Measurements from ENCODE around the gene SNX2.

SNX2 gene

DNA sequence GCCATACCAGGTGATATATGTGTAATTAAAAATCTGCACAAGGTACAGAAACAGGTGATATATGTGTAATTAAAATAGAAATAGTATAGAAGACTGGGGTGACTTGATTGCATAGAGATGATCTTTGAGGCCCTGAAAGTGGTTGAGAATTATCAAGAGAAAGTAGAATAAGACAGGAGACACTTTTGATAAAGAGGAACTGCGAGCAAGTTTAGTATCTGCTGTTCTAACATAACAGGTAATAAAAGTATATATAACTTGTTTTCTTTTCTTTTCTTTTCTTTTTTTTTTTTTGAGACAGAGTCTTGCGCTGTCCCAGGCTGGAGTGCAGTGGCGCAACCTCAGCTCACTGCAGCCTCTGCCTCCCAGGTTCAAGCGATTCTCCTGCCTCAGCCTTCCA, 5.4 kb downstream of the SNX2 start:
- no peak overlapping the region for H3K4me3 ChIP-seq (ENCODE audit: low read length)

DNA sequence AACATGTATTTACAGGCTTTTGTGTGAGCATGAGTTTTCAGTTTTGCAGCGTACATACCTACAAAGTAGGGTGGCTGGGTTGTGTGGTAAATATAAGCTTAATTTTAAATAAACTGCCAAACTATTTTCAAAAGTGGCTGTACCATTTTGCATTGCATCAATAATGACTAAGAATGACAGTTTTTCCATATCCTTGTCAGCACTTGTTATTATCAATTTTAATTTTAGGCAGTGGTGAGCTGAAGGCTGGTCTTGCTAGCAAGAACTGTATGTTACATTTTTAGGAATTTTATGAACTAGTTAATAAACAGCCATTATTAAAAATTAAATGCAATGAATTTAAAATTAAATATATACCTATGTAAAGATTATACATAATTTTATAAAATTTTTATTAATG, 6.6 kb downstream of the SNX2 start:
- H3K4me3 ChIP-seq (ENCODE audit: low read length), result no peak overlapping the region
- DNase-seq (ENCODE audit: low read depth), result no peak
- TF ChIP-seq, protein P1, sequence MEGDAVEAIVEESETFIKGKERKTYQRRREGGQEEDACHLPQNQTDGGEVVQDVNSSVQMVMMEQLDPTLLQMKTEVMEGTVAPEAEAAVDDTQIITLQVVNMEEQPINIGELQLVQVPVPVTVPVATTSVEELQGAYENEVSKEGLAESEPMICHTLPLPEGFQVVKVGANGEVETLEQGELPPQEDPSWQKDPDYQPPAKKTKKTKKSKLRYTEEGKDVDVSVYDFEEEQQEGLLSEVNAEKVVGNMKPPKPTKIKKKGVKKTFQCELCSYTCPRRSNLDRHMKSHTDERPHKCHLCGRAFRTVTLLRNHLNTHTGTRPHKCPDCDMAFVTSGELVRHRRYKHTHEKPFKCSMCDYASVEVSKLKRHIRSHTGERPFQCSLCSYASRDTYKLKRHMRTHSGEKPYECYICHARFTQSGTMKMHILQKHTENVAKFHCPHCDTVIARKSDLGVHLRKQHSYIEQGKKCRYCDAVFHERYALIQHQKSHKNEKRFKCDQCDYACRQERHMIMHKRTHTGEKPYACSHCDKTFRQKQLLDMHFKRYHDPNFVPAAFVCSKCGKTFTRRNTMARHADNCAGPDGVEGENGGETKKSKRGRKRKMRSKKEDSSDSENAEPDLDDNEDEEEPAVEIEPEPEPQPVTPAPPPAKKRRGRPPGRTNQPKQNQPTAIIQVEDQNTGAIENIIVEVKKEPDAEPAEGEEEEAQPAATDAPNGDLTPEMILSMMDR (conservative IDR thresholded peaks at IDR 0.05; ENCODE audit: low read length), result no peak

More for the DNA sequence above, 5.4 kb downstream of the SNX2 start:
- no peak for DNase-seq (ENCODE audit: low read depth)
- TF ChIP-seq, protein P1 (conservative IDR thresholded peaks at IDR 0.05; ENCODE audit: low read length), result no peak

DNA sequence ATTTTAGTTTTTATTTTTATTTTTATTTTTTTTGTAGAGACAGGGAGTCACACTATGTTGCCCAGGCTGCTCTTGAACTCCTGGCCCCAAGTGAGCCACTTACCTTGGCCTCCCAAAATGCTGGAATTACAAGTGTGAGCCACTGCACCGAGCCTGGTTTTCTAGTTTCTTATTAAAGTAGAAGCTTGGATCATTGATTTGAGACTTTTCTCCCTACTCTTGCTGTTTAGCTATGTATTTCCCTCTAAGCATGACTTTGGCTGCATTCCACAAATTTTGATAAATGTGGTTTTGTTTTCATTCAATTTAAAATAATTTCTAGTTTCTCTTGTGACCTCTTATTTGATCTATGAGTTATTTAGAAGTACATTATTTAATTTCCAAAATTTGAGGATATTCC, 10.4 kb downstream of the SNX2 start:
- DNase-seq (ENCODE audit: low read depth), result no peak
- TF ChIP-seq, protein P1 (conservative IDR thresholded peaks at IDR 0.05; ENCODE audit: low read length), result no peak
- no peak overlapping the region for H3K4me3 ChIP-seq (ENCODE audit: low read length)

DNA sequence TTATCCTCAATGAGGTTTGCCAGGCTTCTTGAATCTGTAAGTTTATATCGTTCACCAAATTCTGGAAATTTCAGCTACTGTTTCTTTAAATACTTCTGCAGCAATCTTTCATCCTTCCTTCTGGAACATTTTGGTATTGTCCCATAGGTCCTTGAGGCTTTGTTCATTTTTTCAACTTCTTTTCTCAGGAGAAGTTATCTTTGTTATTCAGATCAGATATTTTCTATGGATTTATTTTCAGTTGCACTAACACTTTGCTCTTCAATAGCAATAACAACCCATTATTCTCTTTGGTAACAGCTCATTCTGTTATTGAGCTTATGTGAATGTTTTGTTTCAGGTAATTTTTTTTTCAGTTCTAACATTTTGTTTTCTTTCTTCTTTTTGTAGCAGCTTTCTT, 13.5 kb downstream of the SNX2 start:
- no peak overlapping the region for H3K4me3 ChIP-seq (ENCODE audit: low read length)
- TF ChIP-seq, protein P1 (conservative IDR thresholded peaks at IDR 0.05; ENCODE audit: low read length), result no peak
- no peak for DNase-seq (ENCODE audit: low read depth)

DNA sequence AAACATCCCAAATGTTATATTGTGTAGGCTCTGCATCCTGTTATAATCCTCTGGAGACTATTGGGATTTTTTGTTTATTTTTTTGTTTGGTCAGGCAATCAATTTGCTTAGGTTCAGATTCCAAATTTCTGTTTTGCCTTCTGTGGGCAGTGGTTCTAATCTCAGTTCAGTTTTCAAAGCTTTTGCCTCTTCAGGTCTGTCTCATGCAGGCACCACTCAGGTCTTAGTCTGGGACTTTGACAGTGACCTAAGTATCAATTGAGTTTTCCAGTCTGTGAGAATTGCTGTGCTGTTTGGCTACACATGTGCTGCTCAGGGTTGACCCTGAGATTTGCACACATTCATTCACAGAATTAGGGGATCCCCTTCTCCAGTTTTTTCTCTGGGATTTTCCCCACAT, 14.1 kb downstream of the SNX2 start:
- H3K4me3 ChIP-seq (ENCODE audit: low read length), result no peak overlapping the region
- no peak for DNase-seq (ENCODE audit: low read depth)
- TF ChIP-seq, protein P1 (conservative IDR thresholded peaks at IDR 0.05; ENCODE audit: low read length), result no peak

DNA sequence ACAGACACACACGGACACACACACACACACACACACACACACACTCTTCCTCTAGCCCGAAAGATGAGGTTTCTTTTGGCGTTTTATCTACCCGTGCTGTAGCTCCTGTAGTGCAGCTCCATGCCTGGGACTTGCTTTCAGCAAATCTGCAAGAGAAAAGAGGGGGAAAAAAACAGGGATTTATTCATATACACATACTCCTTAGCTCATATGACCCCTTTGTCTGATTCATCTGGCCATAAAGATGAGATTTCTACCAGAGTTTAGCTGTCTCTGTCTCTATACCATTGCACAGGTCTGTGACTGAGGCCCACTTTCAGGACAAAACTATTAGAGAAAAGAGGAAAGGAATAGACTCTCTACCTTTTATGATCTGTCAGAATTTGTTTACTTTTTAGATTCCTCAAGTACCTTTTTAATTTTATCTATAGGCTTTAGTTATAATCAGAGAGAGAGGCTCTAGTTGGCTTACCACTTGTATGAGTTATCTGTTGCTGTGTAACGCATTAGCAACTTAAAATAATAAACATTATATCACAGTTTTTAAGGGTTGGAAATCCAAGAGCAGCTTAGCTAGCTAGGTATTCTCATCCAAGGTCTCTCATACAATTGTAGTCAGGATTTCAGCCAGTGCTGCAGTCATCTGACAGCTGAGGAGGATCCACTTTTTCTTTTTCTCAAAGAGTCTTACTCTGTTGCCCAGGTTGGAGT, 14.7 kb downstream of the SNX2 start:
- TF ChIP-seq, protein P1 (conservative IDR thresholded peaks at IDR 0.05; ENCODE audit: low read length), result no peak
- DNase-seq (ENCODE audit: low read depth), result no peak
- no peak overlapping the region for H3K4me3 ChIP-seq (ENCODE audit: low read length)

DNA sequence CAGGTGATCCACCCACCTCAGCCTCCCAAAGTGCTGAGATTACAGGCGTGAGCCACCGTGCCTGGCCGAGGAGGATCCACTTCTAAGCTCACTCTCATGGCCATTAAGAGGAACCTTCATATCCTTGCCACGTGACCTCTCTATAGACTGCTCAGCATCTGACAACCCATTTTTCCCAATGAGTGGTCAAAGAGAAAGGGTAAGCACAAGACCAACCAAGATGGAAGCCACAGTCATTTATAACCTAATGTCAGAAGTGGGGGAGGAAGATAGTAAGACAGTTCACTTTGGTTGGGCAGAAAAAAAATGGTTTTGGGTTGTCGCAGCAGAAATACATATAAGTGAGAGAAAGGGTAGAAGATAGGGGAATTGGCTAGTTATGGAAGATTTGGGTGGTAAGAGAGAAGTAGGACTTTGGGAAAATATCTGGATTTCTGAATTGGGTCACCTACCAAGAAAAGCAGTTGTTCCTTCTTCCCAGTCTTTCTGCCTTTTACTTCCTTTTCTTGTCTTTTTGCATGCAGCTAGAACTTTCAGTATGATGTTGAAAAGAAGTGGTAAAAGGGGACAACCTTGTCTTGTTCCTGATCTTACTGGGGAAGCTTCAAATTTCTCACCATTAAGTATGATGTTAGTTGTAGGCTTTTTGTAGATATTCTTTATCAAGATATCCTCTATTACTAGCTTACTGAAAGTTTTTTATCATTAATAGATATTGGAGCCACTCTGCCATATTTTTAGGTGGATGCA, 15.6 kb downstream of the SNX2 start:
- TF ChIP-seq, protein P1 (conservative IDR thresholded peaks at IDR 0.05; ENCODE audit: low read length), result no peak
- DNase-seq (ENCODE audit: low read depth), result no peak
- H3K4me3 ChIP-seq (ENCODE audit: low read length), result no peak overlapping the region

Measured in AG10803 (cell line).